ENCODE data around the gene TREML4.
"Not testable (repeated sequence)": the region's sequence is repeated elsewhere in the genome, so short reads cannot be mapped to it uniquely, and the experiment has no call there.

Gene TREML4

DNA sequence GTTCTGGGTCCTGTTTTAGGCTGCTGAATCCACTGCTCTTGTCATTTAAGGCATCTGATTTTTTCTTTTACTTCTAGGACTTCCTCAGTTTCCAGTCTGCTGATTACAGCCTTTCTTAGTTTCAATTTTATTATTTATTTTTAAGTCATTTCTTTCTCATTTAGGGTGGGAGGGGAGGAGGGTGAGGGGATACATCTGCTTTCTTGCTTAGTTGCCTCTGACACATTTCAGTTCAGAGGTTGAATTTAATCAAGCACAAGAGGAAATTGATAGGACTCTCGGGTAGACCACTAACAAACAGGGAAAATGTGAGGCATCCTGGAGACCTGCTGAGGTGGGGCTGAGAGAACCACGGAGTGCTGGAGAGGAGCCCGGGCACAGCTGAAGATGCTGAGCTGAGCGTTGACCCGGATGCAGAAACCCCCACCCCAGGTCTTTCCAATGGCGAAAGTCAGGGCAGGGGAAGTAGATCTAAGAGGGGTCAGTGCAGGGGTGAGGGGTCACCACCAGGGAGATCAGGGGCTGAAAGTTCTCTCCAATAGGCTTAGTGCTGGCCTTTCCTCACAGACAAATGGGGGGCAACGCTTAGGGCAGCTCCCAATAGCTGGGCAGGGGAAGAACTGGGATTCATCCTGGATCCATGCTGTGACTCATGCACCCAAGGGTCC, 19.6 kb upstream of the TREML4 start:
- no peak for DNase-seq

DNA sequence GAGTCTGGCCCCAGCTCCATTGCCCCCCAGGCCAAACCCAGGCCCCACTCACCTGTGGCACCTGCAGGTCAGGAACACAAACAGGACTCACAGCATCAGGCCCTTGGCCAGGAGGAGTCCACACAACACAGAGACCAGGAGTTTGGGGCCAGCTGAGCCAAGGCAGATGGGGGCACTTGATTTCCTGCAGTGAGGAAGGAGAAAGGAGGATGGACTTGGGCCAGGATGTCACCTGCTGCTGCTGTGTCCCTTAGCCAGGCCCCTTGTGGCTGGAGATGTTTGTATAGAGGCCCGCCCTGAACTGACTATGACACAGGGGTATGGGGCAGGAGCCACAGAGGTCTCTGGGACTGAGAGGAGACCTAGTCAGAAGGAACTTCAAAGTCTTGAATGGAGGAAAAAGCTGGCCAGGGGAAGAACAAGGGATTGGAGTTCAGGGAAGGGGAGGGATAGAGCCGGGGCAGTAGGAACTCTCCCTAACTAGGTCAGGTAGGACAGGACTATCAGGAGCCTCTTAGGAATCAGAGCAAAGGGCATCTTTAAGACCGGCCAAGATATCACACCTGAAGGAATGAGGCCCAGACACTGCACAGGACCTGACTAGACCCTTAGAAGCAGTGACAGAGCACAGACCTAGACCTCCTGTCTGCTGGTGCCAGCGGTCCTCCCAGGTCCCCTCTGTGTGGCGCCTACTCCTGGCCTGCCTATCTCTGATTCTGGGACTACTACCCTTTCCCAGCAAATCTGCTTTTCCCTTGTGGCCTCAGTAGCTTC, 18.4 kb upstream of the TREML4 start:
- no peak for DNase-seq

DNA sequence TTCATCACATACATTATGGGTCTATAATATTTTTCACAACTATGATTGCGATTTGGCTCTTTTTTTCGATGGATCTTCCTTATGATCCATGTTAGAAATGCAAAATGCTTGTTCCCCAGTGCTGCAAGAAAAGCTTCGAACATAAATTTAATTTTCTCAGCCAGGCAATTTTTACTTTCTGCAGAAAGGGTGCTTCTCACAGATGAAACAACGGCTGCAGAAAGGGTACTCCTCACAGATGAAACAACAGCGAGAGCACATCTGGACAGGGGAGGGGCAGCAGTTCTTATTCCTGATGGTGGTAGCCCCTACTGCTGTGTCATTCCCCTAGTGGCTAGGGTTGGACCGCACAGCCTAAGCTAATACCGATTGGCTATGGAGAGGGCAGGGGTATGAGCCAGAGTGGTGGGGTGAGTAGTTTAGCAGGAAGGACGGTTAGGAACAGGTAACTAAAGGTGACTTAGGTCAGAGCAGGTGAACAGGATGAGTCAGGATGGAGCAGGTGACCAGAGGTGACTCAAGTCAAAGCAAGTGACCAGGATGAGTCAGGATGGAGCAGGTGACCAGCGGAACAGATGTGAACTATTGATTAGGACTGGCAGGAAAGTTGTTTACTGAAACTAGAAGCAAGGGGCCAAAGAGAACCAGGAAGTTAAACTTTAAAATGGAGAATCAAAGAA, 13.4 kb upstream of the TREML4 start:
- DNase-seq, result no peak

DNA sequence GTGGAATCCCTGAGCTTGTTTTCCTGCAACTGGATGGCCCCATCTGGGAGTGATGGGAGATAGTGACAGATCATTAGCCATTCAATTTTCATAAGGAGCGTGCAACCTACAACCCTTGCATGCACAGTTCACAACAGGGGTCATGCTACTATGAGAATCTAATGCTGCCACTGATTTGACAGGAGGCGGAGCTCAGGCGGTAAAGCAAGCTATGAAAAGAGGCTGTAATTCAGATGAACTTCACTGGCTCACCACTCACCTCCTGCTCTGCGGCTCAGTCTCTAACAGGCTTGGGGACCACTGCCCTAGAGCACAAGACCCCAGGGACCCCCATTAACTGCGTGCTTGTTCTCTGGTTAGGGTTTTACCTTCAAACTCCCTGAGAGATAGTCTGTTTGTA, 12.4 kb upstream of the TREML4 start:
- DNase-seq, result no peak

DNA sequence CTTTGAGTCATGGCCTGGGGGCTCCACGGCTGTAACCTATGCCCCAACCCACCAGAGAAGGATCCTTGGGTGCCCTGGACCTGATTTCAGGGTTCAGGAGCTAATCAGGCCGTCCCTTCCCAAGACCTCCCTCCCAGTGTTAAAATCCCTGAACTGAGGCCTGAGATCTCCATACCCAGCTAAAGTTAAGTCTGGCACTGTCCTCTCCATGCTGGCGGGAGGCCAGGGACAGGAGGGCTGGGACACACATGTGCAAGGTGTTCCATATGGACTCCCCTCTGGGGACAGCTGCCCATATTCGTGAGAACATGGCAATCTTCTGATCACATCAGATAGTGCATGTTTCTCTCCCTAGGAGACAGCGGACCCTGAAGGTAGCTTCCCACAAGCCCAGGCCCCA, 11.5 kb upstream of the TREML4 start:
- DNase-seq, result no peak

DNA sequence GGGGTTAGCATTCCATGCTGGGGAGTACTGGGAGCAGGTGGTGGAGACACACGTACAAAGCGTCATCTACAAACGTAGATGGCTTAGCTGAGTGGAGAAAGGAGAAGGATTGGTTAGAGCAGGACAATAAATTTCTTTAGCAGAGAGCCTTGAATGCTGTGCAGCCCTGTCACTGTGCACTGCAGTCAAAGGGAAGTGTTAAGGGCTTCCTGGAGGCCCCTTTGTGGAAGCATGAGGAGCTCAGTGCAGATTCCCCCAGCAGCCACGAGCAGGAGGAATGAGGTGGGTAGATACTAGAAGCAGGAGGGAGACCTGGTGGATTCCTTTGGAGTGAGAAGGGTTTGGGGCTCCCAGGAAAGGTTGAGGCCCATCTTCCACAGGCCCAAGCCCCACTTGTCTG, 6.1 kb upstream of the TREML4 start:
- no peak for DNase-seq

DNA sequence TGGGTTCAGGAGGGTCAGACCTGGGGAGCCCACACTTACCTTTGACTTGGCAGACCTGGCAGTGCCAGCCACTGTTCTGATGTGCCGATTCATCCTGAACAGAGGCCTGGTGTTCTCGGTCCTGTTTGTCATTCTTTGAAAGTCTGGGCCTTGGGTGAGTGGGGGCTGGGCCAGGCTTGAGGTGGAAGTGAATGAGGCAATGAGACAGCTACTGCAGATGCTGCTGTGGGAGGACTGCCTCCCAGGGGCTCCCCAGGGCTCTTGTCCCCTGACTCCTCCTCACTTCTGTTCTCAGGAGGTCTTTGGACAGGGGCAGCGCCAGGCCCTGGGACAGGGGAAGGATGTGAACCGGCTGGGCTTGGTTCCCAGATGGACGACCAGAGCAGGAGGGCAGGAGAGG, 5.6 kb upstream of the TREML4 start:
- DNase-seq, result no peak

DNA sequence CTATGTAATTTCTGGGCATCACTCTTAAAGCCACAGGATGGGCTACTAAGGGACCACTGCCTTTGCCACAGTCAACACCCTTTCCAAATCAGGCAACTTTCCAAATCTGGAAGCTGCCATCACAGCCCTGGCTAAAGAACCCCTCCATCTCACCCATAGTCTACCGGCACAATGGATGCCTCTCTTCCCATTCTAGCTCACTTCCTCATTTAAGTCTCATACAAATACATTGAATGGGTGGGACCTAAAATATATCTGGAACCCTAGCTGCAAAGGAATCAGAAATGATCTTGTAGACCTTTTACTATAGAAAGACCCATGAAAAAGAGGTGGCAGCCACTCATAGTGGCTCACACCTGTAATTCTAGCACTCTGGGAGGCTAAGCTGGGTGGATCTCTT, 3.3 kb upstream of the TREML4 start:
- no peak for DNase-seq

DNA sequence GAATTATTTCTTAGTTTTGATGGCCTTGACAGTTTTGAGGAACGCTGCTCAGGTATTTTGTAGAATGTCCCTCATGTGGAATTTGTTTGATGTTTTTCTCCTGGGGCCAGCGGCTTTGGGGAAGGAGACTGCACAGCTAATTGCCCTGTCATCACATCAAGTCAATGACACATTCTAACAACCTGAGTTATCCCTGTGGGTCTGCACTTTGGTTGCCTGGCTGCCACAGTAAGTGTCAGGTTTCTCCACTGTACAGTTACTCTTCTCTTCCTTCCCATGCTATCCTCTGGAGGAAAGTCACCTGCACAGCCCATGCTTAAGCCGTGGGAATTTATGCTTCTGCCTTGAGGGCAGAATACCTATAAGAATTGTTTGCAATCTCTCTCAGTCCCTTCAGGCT, 1.4 kb upstream of the TREML4 start:
- DNase-seq, result no peak

DNA sequence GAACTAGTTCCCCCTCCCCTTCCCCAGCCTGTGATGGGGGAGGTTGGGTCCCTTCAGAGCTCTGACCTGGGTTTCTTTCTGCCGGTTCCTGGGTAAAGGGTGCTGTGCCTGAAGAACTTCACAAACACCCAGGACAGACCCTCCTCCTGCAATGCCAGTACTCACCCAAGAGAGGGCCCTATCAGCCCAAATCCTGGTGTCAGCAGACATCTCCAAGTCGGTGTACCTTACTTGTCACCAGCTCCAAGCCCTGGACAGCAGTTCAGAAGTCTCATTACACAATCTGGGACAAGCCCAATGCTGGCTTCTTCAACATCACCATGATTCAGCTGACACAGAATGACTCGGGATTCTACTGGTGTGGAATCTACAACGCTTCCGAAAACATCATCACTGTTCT, 467 bp downstream of the TREML4 start:
- DNase-seq, result no peak

DNA sequence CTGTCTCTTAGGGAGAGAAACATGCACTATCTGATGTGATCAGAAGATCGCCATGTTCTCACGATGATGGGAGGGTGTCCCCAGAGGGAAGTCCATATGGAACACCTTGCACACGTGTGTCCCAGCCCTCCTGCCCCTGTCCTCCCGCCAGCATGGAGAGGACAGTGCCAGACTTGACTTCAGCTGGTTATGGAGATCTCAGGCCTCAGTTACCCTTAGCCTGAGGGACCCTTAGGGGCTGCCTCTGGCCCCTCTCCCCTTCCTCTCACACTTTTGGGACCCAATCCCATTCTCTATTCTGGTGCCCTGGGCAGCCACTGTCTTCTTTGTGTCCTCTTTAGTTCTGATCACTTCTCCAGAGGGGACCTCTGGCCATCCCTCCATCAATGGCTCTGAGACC, 1.6 kb downstream of the TREML4 start:
- DNase-seq, result no peak

DNA sequence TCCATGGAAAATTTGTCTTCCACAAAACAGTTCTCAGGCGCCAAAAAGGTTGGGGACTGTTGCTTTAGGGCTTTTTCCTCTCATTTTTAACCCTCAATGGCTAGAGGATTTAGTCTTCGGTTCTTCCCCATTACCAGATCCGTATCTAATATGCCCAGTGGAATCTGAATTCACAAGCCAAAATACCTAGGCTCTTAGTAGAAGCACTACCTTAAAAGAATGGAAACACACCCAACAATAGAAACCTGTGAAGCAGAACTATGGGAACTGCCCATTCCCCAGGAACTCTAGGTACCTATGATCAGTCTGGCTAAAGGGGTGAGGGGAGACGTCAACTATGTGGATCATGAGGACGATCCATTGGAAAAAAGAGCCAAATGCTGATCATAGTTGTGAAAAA, 3.1 kb downstream of the TREML4 start:
- no peak for DNase-seq

DNA sequence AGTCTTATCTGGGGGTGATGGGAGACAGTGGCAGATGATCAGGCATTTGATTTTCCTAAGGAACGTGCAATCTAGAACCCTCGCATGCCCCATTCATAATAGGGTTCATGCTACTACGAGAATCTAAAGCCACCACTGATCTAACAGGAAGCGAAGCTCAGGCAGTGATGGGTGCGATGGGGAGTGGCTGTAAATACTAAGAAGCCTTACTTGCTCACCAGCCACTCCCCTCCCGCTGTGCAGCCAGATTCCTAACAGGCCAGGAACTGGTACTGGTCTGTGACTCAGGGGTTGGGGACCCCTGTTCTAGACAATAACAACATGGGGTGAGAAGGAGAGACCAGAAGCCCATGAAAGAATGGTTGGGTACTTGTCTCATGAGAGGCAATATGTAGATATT, 4.5 kb downstream of the TREML4 start:
- DNase-seq, result no peak

DNA sequence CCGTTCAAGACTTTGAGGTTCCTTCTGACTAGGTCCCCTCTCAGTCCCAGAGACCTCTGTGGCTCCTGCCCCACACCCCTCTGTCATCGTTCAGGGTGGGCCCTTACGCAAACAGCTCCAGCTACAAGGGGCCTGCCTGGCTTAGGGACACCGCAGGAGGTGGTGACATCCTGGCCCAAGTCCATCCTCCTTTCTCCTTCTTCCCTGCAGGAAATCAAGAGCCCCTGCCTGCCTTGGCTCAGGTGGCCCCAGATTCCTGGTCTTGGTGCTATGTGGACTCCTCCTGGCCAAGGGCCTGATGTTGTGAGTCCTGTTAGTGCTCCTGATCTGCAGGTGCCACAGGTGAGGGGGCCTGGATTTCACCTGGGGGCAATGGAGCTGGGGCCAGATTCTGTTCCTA, 8.1 kb downstream of the TREML4 start:
- no peak for DNase-seq

DNA sequence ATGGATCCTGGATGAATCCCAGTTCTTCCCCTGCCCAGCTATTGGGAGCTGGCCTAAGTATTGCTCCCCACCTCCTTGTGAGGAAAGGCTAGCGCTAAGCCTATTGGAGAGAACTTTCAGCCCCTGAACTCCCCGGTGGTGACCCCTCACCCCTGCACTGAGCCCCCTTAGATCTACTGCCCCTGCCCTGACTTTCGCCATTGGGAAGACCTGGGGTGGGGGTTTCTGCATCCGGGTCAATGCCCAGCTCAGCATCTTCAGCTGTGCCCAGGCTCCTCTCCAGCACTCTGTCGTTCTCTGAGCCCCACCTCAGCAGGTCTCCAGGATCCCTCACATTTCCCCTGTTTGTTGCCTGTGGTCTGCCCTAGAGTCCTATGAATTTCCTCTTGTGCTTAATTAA, 9.0 kb downstream of the TREML4 start:
- DNase-seq, result no peak

DNA sequence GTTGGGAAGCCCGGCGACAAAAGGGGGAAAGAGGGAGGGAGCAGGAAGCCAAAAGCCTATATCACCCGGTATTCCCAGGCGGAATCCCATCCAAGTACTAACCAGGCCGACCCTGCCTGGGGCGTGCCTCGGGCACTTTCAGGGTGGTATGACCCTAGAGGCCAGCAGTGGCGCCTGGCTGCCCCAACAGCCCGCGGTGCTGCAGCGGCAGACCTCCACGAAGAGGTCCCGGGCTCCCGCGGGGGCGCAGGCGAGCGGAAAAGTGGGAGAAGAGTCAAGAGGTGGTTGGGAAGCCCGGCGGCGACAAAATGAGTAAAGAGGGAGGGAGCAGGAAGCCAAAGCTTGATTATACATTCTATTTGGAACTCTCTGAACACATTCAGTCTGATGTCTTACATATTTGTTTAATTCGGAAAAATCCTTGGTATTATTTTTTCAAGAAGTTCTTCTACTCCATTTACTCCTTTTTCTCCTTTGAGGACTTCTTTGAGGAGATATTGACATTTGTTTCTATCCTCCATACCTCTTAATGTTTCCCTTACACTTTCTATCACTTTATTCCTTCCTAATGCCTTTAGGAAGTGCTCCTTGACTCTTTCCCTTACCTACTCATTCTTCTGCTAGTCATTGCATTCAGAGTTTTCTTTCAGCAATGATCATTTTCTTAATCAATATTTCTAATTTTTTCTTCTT, 11.5 kb downstream of the TREML4 start:
- DNase-seq, result no peak

DNA sequence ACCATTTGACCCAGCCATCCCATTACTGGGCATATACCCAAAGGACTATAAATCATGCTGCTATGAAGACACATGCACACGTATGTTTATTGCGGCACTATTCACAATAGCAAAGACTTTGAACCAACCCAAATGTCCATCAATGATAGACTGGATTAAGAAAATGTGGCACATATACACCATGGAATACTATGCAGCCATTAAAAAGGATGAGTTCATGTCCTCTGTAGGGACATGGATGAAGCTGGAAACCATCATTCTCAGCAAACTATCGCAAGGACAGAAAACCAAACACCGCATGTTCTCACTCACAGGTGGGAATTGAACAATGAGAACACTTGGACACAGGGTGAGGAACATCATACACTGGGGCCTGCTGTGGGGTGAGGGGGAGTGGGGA, 18.4 kb downstream of the TREML4 start:
- DNase-seq, result not testable (repeated sequence)

DNA sequence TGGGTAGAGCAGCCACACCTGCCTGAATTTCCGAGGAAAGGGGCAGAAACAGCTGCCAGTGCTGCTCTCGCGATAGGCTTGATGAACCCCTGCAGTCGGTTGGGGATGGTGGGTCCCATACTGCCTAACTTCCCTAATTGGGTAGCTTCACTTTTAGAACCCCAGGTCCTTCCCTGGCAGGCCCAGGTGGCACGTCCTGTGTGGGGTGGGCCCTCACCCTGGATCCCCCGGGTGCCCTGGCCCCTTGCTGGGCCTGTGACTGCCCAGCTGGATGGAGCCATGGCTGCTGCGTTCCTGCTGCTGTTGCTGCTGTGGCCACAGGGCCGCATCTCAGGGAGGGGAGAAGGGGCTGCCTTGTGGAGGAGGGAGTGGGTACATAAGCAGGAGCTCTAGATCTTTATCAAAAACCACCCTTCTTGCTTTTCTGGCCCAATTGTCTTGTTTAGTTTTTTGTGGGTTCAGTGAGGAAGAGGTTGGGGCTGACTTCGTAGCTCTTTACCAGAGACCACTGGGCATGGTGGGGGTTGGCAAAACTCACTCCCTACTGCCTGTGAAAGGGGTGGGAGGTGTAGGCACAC, 19.2 kb downstream of the TREML4 start:
- DNase-seq, result no peak

DNA sequence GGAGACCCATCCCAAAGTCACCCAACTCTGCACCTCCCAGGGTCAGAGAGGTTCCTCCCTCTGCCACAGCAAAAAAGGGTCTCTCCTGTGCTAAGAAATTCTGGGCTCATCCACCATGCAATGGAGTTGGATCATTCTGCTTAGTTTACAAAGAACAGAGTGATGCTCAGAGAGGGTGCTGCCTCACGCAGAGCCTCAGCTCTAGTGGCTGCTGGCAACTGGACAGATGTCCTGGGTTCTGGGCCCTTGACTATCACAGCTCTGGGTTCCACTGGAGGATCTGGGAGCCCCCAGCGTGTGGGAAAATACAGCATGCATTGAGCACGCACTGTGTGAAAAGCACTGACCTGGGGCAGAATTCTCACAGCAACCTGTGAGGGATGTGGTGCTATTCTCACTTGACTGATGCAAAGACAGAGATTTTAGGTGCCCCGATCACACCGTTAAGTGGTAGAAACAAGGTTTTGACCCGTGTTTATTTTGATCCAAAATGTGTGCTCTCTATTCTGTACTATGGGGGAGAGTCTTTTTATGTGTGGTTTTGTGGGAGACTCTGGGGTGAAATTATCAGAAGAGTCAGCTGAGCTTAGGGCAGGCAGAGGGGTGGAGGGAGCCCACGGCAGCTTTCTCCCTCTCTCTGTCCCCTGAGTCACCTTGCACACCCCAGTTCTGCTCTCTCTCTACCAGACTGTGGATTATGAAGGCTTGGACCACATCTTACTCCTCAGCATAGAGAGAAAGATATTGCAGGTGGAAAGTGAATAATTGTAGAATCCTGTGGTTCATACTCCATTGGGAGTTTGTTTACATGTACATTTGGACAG, 19.9 kb downstream of the TREML4 start:
- DNase-seq, result no peak

DNA sequence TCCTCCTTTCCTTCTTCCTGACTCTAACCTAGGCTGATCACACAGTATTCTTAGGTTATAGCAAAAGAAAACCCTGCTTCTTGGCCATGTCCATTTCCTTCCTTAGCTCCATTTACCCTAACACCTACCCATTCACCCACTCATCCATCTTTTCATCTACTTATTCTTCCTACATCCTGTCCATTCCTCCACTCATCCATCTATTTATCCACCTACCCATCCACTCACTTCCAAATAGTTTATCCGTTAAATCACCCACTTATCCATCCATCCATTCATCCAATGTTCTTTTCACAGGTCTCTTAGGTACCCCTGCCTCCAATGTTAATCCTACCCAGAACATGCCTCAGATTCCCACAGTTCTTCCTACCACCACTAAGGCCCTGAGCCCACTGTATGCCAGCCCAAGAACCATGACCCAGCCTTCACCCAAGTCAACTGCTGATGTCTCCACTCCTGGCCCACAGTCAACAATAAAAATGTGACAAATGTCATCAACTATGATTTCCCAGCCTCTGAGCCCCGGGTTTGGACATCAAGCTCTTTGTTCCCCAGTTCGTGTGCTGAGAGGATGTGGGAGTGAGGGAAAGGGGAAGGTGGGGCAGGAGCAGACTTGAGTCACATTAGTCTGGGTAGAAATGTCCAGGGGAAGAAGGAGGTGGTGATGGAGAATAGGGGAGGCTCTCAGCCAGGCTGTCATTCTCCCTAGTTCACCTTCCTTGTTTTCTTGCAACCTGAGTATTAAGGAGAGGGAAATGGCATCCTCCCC, 24.4 kb downstream of the TREML4 start:
- DNase-seq, result no peak

DNA sequence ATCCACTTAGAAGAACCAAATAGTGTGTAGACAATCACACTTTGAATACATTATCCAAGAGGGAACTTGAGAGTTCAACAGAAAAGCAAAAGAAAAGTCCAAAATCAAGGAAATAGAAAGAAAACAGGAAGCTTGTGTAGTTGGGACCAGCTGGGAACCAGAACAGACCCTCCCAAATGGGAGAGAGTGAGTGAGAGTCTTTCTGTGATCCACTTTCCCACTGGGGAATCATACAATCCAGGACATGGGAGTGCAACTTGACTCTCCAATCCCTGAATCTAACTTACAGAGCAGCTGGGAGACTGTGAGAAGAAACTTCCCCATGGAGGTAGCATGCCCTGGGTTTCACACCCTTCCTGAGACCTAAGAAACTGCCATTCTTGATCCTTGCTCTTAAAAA, 27.0 kb downstream of the TREML4 start:
- no peak for DNase-seq
